ENCODE results near the gene SPR.

- TF ChIP-seq RFX1 (IDR thresholded peaks at IDR 0.05) (no peak), RAD51 (IDR thresholded peaks at IDR 0.05; ENCODE audit: borderline replicate concordance, low read depth) (no peak), ZSCAN29 (IDR thresholded peaks at IDR 0.05) (no peak), ZNF239 (CRISPR knock-in tag; IDR thresholded peaks at IDR 0.05) (no peak), EP300 (IDR thresholded peaks at IDR 0.05; ENCODE audit: low read length) (no peak), KAT8 (IDR thresholded peaks at IDR 0.05; ENCODE audit: low read depth) (no peak), CTCF (IDR thresholded peaks at IDR 0.05 in 2 of 3, conservative IDR thresholded peaks at IDR 0.05 in 1 of 3; ENCODE audit: insufficient read depth in 2 of 3, low read depth in 1 of 3, low read length in 3 of 3) (no peak), KLF10 (CRISPR knock-in tag; IDR thresholded peaks at IDR 0.05) (no peak)
- TF ChIP-seq, protein P1, sequence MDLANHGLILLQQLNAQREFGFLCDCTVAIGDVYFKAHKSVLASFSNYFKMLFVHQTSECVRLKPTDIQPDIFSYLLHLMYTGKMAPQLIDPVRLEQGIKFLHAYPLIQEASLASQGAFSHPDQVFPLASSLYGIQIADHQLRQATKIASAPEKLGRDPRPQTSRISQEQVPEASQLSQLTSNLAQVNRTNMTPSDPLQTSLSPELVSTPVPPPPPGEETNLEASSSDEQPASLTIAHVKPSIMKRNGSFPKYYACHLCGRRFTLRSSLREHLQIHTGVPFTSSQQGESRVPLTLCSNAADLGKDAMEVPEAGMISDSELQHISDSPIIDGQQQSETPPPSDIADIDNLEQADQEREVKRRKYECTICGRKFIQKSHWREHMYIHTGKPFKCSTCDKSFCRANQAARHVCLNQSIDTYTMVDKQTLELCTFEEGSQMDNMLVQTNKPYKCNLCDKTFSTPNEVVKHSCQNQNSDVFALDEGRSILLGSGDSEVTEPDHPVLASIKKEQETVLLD (IDR thresholded peaks at IDR 0.05) = no peak
Measured at GRCh38 chr2:72914589-72915319, 27.5 kb downstream of the SPR start.

Data from K562 (cell line).